GM15510 (cell line): ENCODE data around the gene GABRP.

Experiments
- POLR2A ChIP-seq: IDR thresholded peaks from 3 replicates; pipeline ENCODE4 v1.6.1; 2011; ENCODE audit warnings: borderline replicate concordance; ENCODE audit not compliant: insufficient read length; ENCODE audit errors: extremely low read depth

Gene GABRP

DNA sequence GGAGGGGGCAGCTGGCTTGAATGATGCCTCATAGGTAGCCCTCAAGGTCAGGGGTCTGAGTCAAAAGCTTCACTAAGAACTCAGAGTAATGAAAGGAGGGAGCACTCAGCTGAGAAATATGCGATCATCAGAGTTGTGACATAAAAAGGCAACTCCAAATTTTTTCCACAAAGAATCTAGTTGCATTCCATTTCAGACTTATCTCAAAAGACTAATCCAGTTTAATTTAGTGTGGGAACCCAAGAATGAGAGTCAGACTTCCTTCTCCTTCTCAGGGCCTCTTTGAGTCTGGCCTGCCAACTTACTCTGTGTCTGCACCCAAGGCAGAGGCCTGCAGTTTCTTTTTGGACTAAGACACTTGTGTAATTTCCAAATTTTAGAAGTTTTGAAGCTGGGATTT lies 34.7 kb downstream of the GABRP start:
- TF ChIP-seq POLR2A = no peak

DNA sequence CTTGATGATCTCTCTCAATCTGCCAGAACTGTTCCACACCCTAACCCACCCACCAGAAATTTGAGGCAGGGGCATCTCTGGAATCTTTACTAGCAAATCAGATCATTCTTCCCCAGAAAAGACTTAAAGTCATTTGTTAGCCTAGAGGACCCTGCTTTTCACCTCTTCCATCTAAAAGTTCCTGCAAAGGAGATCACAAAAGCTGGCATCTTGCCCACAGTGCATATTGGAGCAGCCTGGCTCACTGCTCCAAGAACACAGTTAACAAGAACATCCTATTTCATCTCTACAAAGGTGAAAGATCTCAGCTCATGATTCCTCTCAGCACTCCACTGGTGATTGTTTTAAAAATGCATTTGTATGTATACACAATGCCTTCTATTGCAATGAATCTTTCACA lies 36.3 kb downstream of the GABRP start:
- no peak for TF ChIP-seq POLR2A

DNA sequence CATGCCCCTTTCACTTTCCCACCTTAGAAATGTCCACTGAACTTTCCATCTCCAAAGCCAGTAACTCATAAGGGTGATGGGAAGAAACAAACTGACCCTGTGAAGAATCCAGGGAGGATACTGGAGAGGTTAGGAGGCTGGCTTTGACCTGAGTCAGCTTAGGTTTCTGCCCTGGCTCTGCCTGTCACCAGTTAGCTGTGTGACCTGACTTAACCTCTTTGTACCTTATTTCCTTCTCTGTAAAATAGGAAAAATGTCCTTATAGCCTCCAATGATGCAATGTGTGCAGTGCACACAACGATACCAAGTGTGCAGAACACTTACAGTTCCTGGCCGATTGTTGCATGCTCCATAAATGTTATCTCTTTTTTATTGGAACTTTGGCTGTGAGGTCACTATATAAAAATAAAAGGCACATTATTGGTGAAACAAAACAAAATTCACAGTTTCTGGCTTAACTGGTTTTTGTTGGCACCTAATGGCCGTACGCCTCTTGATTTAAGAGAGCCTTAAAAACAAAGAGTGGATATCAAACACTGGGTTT lies 37.8 kb downstream of the GABRP start:
- TF ChIP-seq POLR2A = no peak

DNA sequence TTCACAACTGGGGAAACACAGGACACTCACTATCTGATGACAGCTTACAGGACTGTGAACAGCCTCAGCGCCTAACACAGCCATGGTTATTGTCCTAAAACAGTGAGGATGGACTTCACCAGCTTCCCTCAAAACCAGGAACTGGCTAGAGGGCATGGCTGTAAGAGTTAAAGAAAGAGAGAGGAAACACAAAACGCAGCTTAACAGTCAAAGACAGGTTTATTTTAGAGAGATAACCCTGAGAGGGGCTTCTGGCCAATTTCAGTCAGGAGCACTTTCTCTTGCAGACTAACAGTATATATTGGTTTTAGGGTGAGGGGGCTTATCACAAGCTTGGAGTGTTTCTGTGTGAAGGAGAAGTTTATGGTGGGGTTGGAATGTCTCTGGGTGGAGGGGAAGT lies 42.6 kb downstream of the GABRP start:
- TF ChIP-seq POLR2A = no peak

DNA sequence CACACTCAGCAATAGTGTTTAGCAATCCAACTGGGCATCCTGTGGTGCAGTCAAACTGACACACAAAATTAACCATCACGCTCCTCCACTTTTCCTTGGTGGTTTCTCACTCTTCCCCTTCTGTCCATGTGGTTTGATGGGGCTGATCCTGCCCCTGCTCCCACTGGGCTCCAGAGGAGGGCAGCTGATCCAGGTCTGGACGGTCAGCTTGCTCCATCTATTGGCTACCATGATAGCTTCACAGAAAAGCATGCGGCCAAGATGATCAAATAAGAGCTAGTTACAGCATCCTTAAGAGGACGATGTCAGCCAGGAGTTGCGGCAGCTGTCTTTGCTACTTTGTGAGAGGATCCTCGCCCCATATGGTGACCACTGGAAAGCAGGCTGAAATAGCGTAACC lies 48.7 kb downstream of the GABRP start:
- no peak for TF ChIP-seq POLR2A

DNA sequence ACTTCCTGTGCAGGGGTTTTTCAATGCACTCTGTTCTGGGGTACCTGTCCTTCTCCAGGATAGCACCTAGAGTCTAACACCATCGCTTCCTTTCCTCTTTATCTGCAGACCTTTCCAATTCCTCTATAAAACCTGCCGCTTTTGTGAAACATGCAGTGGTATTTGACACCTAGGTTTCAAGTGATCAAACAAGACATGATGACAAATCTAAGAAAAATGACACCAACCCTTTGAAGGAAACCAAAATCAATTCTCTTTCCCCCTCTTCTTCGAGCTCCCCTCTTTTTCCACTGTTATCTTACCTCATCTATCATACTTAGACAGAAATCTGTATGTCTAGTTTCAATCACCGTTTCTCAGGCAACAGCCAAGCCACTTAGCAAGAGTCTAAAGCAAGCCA lies 52.7 kb downstream of the GABRP start:
- TF ChIP-seq POLR2A = no peak

DNA sequence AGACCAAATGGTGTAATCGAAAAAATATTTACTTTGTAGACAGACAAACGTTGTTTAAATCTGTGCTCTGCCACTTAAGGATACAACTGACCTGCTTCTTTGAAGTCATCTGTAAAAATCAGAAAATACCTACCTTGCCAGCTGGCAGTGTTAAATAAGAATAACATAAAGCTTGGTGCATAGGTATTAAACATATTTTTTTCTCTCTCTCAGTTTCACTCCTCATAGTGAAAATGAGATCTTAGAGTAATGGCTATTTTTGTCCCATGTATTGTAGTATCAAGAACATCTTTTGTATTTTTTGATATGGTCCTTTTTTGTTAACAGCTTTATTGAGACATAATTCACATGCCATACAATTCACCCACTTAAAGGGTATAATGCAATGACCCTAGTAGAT lies 60.3 kb downstream of the GABRP start:
- no peak for TF ChIP-seq POLR2A

DNA sequence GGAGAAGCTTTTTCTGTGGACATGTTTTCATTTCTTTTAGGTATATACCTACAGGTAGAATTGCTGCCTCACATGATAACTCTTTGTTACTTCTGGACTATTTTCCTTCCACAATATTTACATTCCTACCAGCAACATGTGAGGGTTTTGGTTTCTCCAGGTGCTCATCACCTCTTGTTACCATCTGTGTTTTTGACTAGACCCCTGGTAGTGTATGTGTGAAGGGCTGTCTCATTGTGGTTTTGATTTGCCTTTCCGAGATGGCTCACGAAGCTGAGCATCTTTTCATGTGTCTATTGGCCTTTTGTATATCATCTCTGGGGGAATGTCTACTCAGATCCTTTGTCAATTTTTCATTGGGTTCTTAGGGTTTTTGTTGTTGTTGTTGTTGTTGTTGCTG lies 61.1 kb downstream of the GABRP start:
- no peak for TF ChIP-seq POLR2A

DNA sequence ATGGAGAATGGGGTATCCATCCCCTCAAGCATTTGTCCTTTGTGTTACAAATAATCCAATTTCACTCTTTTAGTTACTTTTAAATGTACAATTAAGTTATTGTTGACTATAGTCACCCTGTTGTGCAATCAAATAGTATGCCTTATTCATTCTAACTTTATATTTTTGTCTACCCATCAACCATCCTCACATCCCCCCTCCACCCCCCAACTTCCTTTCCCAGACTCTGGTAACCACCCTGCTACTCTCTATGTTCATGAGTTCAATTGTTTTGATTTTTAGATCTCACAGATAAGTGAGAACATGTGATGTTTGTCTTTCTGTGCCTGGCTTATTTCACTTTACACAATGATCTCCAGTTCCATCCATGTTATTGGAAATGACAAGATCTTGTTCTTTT lies 62.9 kb downstream of the GABRP start:
- no peak for TF ChIP-seq POLR2A

DNA sequence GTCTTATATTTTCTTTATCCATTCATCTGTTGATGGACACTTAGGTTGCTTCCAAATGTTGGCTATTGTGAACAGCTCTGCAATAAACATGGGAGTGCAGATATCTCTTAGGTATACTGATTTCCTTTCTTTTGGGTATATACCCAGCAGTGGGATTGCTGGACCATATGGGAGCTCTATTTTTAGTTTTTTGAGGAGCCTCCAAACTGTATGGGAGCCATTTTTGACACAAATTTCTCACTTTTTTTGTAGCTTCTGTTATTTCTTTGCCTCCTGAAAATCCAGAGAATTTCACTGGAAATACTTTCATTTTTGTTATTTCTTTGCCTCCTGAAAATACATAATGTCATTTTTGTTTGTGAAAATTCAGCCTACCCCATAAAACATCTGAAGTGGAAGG lies 63.3 kb downstream of the GABRP start:
- no peak for TF ChIP-seq POLR2A

DNA sequence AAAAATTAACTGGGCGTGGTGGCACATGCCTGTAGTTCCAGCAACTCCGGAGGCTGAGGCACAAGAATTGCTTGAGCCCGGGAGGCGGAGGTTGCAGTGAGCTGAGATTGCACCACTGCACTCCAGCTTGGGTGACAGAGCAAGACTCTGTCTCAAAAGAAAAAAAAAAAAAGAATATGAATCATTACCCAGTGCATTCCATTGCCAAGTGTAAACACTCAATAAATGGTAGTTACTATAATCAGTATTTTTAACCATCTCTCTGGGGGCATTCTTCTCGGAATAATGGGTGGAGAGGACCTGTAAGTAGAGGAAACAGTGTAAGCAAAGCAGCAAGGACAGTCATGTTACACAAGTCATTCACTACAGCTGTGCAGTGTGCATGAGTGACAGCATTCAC lies 64.5 kb downstream of the GABRP start:
- TF ChIP-seq POLR2A = no peak

DNA sequence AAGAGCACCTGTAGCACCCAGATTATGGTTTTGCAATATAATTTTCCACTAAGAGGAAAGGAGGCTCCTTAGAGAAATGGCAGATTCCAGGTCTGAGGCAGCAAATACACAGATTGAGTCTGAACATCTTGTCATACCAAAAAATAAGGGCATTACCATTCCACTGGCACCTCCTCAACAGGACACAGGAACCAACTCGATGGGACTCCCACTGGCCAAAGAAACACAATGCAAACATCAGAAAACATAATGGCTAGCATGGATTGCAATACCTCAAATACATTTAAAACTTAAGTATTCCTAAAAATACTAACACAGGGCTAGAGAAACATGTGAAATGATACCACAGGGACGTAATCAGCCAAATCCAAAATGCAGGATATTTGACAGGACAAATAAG lies 65.8 kb downstream of the GABRP start:
- TF ChIP-seq POLR2A = no peak

DNA sequence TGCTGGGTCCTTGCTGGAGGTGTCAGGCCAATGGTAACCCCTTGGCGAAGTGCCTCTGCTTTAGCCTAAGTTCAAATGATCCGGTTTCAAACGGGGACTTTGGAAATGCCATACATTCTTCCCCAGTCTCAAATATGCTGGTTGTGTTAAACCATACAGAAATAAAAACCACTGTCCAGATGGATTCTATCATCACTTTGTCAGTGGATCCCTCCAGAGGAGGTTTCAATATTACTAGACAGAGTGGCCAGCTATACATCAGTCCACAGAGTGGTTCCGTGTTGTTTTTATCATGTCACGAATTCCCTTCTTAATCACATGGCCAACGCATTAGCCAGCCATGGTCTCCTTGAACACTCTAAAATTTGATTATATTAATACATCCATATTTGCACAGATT lies 71.0 kb downstream of the GABRP start:
- TF ChIP-seq POLR2A = no peak

DNA sequence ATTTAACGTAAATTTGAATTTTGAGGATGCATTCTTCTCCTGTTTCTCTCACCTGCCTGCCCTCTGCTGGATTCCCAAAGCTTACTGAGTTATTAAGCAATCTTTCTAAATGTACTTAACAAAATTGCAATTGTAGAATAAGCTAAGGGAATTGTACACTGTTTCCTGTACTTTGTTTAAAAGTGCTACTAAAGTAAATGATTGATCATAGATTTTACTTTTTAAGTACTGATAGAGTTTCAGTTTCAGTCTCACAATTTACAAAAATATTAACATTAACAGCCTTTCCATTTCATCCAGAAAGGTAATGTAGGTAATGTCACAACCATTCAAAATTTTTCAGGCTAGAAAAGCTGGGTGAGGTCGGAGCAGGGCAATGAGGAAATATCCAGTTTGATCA lies 73.5 kb downstream of the GABRP start:
- TF ChIP-seq POLR2A = no peak

DNA sequence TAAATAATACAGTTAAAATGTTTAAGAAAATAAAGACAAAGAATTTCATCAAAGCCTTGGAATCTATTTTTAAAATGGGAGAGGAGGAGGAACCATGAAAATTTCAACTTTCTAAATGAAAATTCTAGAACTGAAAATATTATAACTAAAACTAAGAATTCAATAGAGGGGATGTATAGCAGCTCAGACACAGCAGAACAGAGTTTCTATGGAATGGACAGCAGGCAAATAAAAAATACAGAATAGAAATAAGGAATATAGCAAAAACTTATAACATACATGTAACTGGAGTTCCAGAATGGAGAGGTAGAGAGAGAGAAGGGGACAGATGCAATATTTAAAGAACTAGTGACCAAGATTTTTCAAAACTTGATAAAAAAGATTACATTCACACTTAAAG lies 76.9 kb downstream of the GABRP start:
- no peak for TF ChIP-seq POLR2A

DNA sequence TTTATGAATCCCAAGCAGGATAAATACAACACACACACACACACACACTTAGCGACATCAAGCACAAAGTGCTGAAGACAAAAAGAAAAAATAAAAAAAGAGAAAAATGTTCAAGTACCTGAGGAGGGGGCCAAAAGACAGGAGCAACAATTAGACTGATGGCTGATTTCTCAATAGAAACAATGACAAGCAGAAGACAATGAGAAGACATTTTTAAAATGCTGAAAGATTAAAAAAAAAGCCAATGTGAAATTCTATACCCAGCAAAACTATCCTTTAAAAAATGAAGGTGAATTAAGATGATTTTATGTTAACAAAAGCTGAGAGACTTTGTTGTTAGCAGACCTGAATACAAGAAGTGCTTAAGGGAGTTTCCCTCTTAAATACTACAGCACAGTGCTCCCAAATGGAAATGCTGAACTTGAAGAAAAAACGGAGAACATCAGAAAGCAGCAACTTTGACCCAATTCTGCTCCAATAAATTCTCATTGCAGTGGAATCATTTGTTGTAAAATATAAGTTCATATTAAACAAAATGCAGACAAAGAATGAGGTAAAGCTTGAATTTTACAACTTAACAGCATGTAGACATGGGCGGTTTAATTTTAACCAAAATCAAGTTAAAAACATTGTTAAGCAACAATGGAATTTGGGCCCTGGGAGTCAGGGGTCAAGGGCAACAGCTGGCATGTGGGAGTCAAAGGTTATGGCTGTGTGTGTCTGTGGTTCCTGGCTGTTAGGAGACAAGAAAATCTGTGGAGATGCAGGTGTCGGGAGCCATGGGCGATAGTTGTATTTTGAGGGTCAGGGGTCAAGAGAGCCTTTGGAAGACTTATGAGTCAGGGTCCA lies 77.5 kb downstream of the GABRP start:
- TF ChIP-seq POLR2A = no peak

DNA sequence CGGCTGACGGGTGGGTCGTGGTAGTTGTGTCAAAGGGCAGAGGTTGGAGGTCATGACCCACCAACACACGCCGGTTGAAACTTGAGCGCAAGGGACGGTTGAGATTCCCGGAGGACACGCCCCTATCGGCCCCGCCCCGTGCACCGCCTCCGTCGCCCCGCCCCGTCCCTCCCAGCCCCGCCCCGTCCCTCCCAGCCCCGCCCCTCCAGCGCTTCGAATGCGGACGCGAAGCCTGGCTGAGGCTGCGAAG lies 78.1 kb downstream of the GABRP start:
- TF ChIP-seq POLR2A = no peak
